B cell (primary cell): Measurements from ENCODE around the gene LASP1. TPM values are rescaled to one million over a fixed set of nuclear protein-coding genes. Genes with fewer than 3 reads are reported as not detected.

Experiments
- ATAC-seq: fragments of 200-7000 bp; cut with Tn5 transposase; one replicate; pipeline ENCODE4 v1.10.0; 2021; ENCODE audit warnings: low read depth, mild to moderate bottlenecking, moderate number of reproducible peaks, moderate library complexity
- CTCF ChIA-PET: fragments of 350-600 bp; sonication (Branson Sonifier 250); formaldehyde crosslinking; loops from one replicate; lab custom pipeline; 2021; ENCODE audit warnings: antibody characterized with exemption, inconsistent platforms; lab: Charles Lee
- POLR2A ChIA-PET: fragments of 350-600 bp; sonication (Branson Sonifier 250); formaldehyde crosslinking; loops from one replicate; lab custom pipeline; 2021; ENCODE audit warnings: antibody characterized with exemption; lab: Charles Lee
- DNase-seq: peaks from one replicate; pipeline ENCODE4 v3.0.0; 2013
- H2AFZ ChIP-seq: 2 replicates; pipeline ENCODE4 v1.6.1; 2012; ENCODE audit warnings: mild to moderate bottlenecking, low read depth, low read length; ENCODE audit not compliant: insufficient read depth, poor library complexity, severe bottlenecking
- H3K27ac ChIP-seq, 2 donors: 1 replicate in 1 of 2; 2 replicates in 1 of 2; pipeline ENCODE4 v1.5.1; 2012 to 2013; ENCODE audit warnings: low read length in 2 of 2, mild to moderate bottlenecking in 2 of 2, moderate library complexity in 1 of 2
- H3K27me3 ChIP-seq, 4 experiments: fragments of 200-600 bp in 1 of 4; sonication (generic) in 1 of 4; replicated peaks in 1 of 4; 1 replicate in 2 of 4; 2 replicates in 2 of 4; pipeline versions ENCODE4 v1.6.1 to v1.7.0; 2013 to 2016; ENCODE audit warnings: low read length in 3 of 4, mild to moderate bottlenecking in 2 of 4, mixed read lengths in 1 of 4, moderate library complexity in 1 of 4; ENCODE audit not compliant: insufficient read depth in 4 of 4, control insufficient read depth in 3 of 4; ENCODE audit errors: control extremely low read depth in 1 of 4
- H3K36me3 ChIP-seq, 2 experiments: replicated peaks in 1 of 2; 1 replicate in 1 of 2; 2 replicates in 1 of 2; pipeline versions ENCODE4 v1.6.1 to v1.7.1; 2013; ENCODE audit warnings: low read length in 1 of 2; ENCODE audit not compliant: insufficient read depth in 2 of 2, control insufficient read depth in 1 of 2; ENCODE audit errors: control extremely low read depth in 1 of 2, extremely low read depth in 1 of 2
- H3K4me1 ChIP-seq, 2 donors: fragments of 200-600 bp in 1 of 2; sonication (generic) in 1 of 2; 1 replicate in 1 of 2; 2 replicates in 1 of 2; pipeline versions ENCODE4 v1.5.1 to v1.6.1; 2013 to 2017; ENCODE audit warnings: low read length in 2 of 2; ENCODE audit not compliant: control insufficient read depth in 2 of 2, insufficient read depth in 2 of 2
- H3K4me2 ChIP-seq: replicated peaks from 2 replicates; pipeline ENCODE3; 2012; ENCODE audit warnings: mild to moderate bottlenecking, low read depth, low read length; ENCODE audit not compliant: poor library complexity, severe bottlenecking
- H3K4me3 ChIP-seq, 5 experiments: fragments of 200-600 bp in 1 of 5; sonication (generic) in 1 of 5; 1 replicate in 3 of 5; 2 replicates in 2 of 5; pipeline versions ENCODE4 v1.5.1 to v1.7.0; 2011 to 2016; ENCODE audit warnings: low read length in 4 of 5, mild to moderate bottlenecking in 4 of 5, low read depth in 2 of 5, control low read depth in 1 of 5, moderate library complexity in 1 of 5; ENCODE audit not compliant: insufficient read depth in 1 of 5; ENCODE audit errors: control extremely low read depth in 1 of 5, extremely low read depth in 1 of 5
- H3K79me2 ChIP-seq: fragments of 200-600 bp; sonication (generic); one replicate; pipeline ENCODE4 v1.6.0; 2016; ENCODE audit warnings: low read length; ENCODE audit not compliant: control insufficient read depth, insufficient read depth
- H3K9ac ChIP-seq: fragments of 200-600 bp; sonication (generic); 2 replicates; pipeline ENCODE4 v1.6.1; 2017; ENCODE audit warnings: mild to moderate bottlenecking, low read length, moderate library complexity
- H3K9me3 ChIP-seq, 3 donors: one replicate each; pipeline versions ENCODE4 v1.6.1 to v1.7.1; 2013; ENCODE audit warnings: low read length in 2 of 3; ENCODE audit not compliant: control insufficient read depth in 2 of 3, insufficient read depth in 1 of 3; ENCODE audit errors: control extremely low read depth in 1 of 3
- H4K20me1 ChIP-seq: 2 replicates; pipeline ENCODE4 v1.6.0; 2012; ENCODE audit warnings: mild to moderate bottlenecking, low read length; ENCODE audit not compliant: insufficient read depth, control insufficient read depth, poor library complexity, severe bottlenecking
- H3K27ac Mint-ChIP-seq: one replicate; pipeline ENCODE4 v1.8.0; 2021; ENCODE audit warnings: mixed read lengths
- H3K27me3 Mint-ChIP-seq: one replicate; pipeline ENCODE4 v1.8.0; 2021; ENCODE audit warnings: mixed read lengths
- H3K4me1 Mint-ChIP-seq: one replicate; pipeline ENCODE4 v1.8.0; 2021; ENCODE audit warnings: mixed read lengths
- H3K4me3 Mint-ChIP-seq: one replicate; pipeline ENCODE4 v1.8.0; 2021; ENCODE audit warnings: mixed read lengths
- H3K9me3 Mint-ChIP-seq: one replicate; pipeline ENCODE4 v1.8.0; 2022; ENCODE audit warnings: mixed read lengths; ENCODE audit not compliant: insufficient read depth
- CTCF ChIP-seq: fragments of 200-600 bp; IDR thresholded peaks from one replicate; pipeline ENCODE4 v1.8.0; 2022; ENCODE audit warnings: antibody characterized with exemption, mild to moderate bottlenecking
- EZH2 ChIP-seq: IDR thresholded peaks from 2 replicates; pipeline ENCODE4 v1.6.1; 2012; ENCODE audit warnings: borderline replicate concordance, low read depth, mild to moderate bottlenecking, moderate library complexity, low read length; ENCODE audit not compliant: insufficient read depth, poor library complexity, severe bottlenecking
- WGBS: methylation state at CpG from one replicate; pipeline ENCODE4 v1.1.5; 2013; ENCODE audit warnings: missing lambda C conversion rate; ENCODE audit not compliant: insufficient coverage; 5-methylcytosine and 5-hydroxymethylcytosine counted together
- intact Hi-C: fragments of 100-400 bp; cut with micrococcal nuclease; formaldehyde crosslinking; loops from one replicate; pipeline ENCODE4 v1.10.0; 2022
- polyA plus RNA-seq: library from polyadenylated mRNA; depleted of rRNA; stranded (reverse); fragments of >200 nt; gene quantifications from 2 replicates; pipeline ENCODE4 v1.2.3, GENCODE V29; 2012
- total RNA-seq, 2 donors: library from RNA; stranded (reverse); fragments of 120-200 nt in 1 of 2; gene quantifications; 1 replicate in 1 of 2; 2 replicates in 1 of 2; pipeline versions ENCODE4 v1.2.3 to v1.2.4, GENCODE V29; 2013 to 2022

Gene LASP1
- total and polyA plus RNA-seq, 2 donors (not counting 1 experiment from before 2014, with no cell fraction given), result 51.6 to 125 TPM

DNA sequence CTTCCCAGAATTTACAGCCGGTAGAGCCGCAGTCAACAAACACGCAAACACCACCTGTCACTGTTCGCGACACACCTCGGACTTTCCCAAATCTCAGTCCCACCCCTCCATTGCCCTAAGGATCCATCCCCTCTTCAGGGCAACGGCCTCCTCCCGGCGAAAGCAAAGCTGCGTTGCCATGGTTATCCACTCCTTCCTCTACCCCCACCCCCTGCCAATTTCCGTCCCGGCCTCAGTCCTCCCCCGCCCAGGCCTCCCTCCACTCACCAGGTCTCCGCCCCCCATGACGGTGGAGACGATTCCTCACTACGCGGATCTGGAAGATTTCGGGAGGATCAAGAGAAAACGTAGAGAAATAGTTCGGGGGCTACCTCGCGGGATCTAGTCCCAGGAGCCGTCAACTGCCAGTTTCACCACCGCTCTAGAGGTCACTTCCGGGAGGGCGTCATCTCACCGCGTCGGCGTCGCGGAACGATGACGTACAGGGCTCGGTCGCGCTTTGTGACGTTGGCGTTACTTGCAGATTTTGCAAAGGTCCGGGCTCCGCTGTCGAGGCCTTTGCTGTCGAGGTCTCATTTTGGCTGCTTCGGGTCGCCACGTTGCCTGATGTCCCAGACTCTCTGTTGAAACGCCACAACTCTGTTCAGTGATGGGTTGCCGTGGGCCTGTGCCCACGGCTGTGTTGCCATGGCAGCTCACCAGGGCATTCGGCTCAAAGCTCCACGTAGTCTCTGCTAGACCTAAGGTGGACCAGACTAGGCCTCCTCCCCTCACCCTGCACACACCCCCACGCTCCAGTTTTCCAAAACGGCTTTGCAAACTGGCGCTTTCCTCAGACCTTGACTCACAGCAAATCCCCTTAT lies 44.7 kb upstream of the LASP1 start, which contains the start of gene CWC25:
CWC25 (minus strand) TSS at position 423 of the 863 bp plus-strand sequence; CDS start at position 285, 138 bp downstream.
- Histone ChIP-seq H3K27ac (peak within 1 kb of the TSS; percentile 88 to 97), H4K20me1 (peaks cover 19% of the 10 kb centered on the region), H3K4me3 (peak within 1 kb of the TSS; percentile 77 to 93 (median 81)), H3K4me1 (peaks cover 14 to 19% of the 10 kb centered on the region in 2 donors), H3K36me3 (peaks cover 5 to 16% of the 10 kb centered on the region in 2 experiments), H3K79me2 (peaks cover 49% of the 10 kb centered on the region), H2AFZ (peak within 1 kb of the TSS; percentile 92), H3K9ac (peak within 1 kb of the TSS; percentile 84), H3K27me3 (no peaks in the 10 kb centered on the region), H3K9me3 (no peaks in the 10 kb centered on the region), H3K4me2 (peak within 1 kb of the TSS; percentile 86)
- H3K4me3 Mint-ChIP-seq, result peak within 1 kb of the TSS; percentile 98
- ChIA-PET POLR2A (interaction anchor here (0.7 to 1.7 kb wide), 8 partner anchors 23 to 142 kb away, joined by 3 to 12 read pairs (median 5); partner anchors contain the start of genes FBXO47, LASP1, PSMB3 and RPL23), CTCF (interaction anchor here (0.6 to 1.7 kb wide), 8 partner anchors 23 to 328 kb away, joined by 3 to 8 read pairs (median 4); partner anchors contain the start of gene RPL23)
- no peaks in the 10 kb centered on the region for H3K27me3 Mint-ChIP-seq
- ATAC-seq (peak; percentile 83), DNase-seq (peak; percentile 100)
- H3K4me1 Mint-ChIP-seq, result peaks cover 26% of the 10 kb centered on the region
- H3K27ac Mint-ChIP-seq, result peak within 1 kb of the TSS; percentile 100
- no peaks in the 10 kb centered on the region for H3K9me3 Mint-ChIP-seq
- WGBS, result 2% methylated on average over 52 of the region's 55 CpGs
- intact Hi-C loops, result loop anchor here (1.0 kb wide), 6 partner anchors 25 to 142 kb away; partner anchors contain the start of genes FBXO47, PSMB3 and RPL23
- TF ChIP-seq EZH2, result no peak
- no peak for TF ChIP-seq CTCF
